Mesenchymal stem cell (in vitro differentiated cells and primary cell): ENCODE data around the gene ARPP21.

ENCODE experiments used
- DNase-seq: peaks from one replicate; pipeline ENCODE4 v3.0.0-alpha.2; 2013
- H2AFZ ChIP-seq: one replicate; pipeline ENCODE4 v1.6.1; 2013; ENCODE audit warnings: low read depth, mild to moderate bottlenecking, control low read depth, inconsistent platforms, low read length, moderate library complexity
- H2AK5ac ChIP-seq: 2 replicates; pipeline ENCODE4 v1.6.1; 2013; ENCODE audit warnings: low read length, moderate library complexity, mild to moderate bottlenecking, inconsistent platforms; ENCODE audit not compliant: severe bottlenecking
- H2BK120ac ChIP-seq: one replicate; pipeline ENCODE4 v1.6.1; 2013; ENCODE audit warnings: low read depth, mild to moderate bottlenecking, inconsistent platforms, low read length, moderate library complexity
- H2BK12ac ChIP-seq, 2 experiments: one replicate each; pipeline ENCODE4 v1.6.1; 2013; ENCODE audit warnings: inconsistent platforms in 2 of 2, low read length in 2 of 2, mild to moderate bottlenecking in 2 of 2, moderate library complexity in 2 of 2, control low read depth in 1 of 2
- H2BK15ac ChIP-seq: one replicate; pipeline ENCODE4 v1.6.1; 2013; ENCODE audit warnings: mild to moderate bottlenecking, low read depth, inconsistent platforms; ENCODE audit not compliant: poor library complexity, severe bottlenecking
- H2BK5ac ChIP-seq: 2 replicates; pipeline ENCODE4 v1.6.1; 2013; ENCODE audit warnings: low read depth, mild to moderate bottlenecking, low read length, control low read depth, inconsistent platforms; ENCODE audit not compliant: poor library complexity, severe bottlenecking
- H3K14ac ChIP-seq, 2 experiments: one replicate each; pipeline ENCODE4 v1.6.1; 2013; ENCODE audit warnings: inconsistent platforms in 2 of 2, low read length in 2 of 2, control low read depth in 1 of 2, mild to moderate bottlenecking in 1 of 2, moderate library complexity in 1 of 2
- H3K18ac ChIP-seq, 2 experiments: one replicate each; pipeline ENCODE4 v1.6.1; 2013; ENCODE audit warnings: inconsistent platforms in 2 of 2, low read length in 2 of 2, control low read depth in 1 of 2, low read depth in 1 of 2, mild to moderate bottlenecking in 1 of 2
- H3K23ac ChIP-seq, 2 experiments: one replicate each; pipeline ENCODE4 v1.6.1; 2013; ENCODE audit warnings: inconsistent platforms in 2 of 2, low read length in 2 of 2, mild to moderate bottlenecking in 2 of 2, moderate library complexity in 2 of 2, control low read depth in 1 of 2
- H3K27ac ChIP-seq: 2 replicates; pipeline ENCODE4 v1.5.1; 2013; ENCODE audit warnings: mild to moderate bottlenecking, moderate library complexity, low read length, control low read depth, inconsistent platforms; ENCODE audit not compliant: poor library complexity, severe bottlenecking
- H3K27me3 ChIP-seq, 2 experiments: 2 replicates each; pipeline versions ENCODE4 v1.6.1 to v1.7.0; 2013; ENCODE audit warnings: low read length in 2 of 2, mild to moderate bottlenecking in 2 of 2, moderate library complexity in 2 of 2, control low read depth in 1 of 2, inconsistent platforms in 1 of 2; ENCODE audit not compliant: control insufficient read depth in 1 of 2, insufficient read depth in 1 of 2
- H3K36me3 ChIP-seq, 2 experiments: 2 replicates each; pipeline versions ENCODE4 v1.6.1 to v1.7.0; 2013; ENCODE audit warnings: low read length in 2 of 2, control low read depth in 1 of 2, inconsistent platforms in 1 of 2, low read depth in 1 of 2, mild to moderate bottlenecking in 1 of 2; ENCODE audit not compliant: insufficient read depth in 2 of 2, control insufficient read depth in 1 of 2
- H3K4ac ChIP-seq, 2 experiments: one replicate each; pipeline ENCODE4 v1.6.1; 2013; ENCODE audit warnings: inconsistent platforms in 2 of 2, low read length in 2 of 2, mild to moderate bottlenecking in 2 of 2, moderate library complexity in 2 of 2, control low read depth in 1 of 2, low read depth in 1 of 2
- H3K4me1 ChIP-seq: 2 replicates; pipeline ENCODE4 v1.6.1; 2013; ENCODE audit warnings: low read depth, low read length, control low read depth; ENCODE audit not compliant: control insufficient read depth, insufficient read depth
- H3K4me2 ChIP-seq: 2 replicates; pipeline ENCODE4 v1.6.1; 2013; ENCODE audit warnings: low read length, mild to moderate bottlenecking, inconsistent platforms; ENCODE audit not compliant: poor library complexity, severe bottlenecking
- H3K4me3 ChIP-seq, 2 experiments: 2 replicates each; pipeline versions ENCODE4 v1.5.1 to v1.7.0; 2013; ENCODE audit warnings: low read length in 2 of 2, mild to moderate bottlenecking in 2 of 2, control low read depth in 1 of 2, low read depth in 1 of 2; ENCODE audit not compliant: insufficient read depth in 1 of 2
- H3K79me1 ChIP-seq: replicated peaks from 2 replicates; pipeline ENCODE4 v1.6.1; 2013; ENCODE audit warnings: mild to moderate bottlenecking, control low read depth, low read length, inconsistent platforms; ENCODE audit not compliant: poor library complexity, severe bottlenecking
- H3K9ac ChIP-seq: 2 replicates; pipeline ENCODE4 v1.7.0; 2013; ENCODE audit warnings: mild to moderate bottlenecking, low read length, moderate library complexity
- H3K9me3 ChIP-seq: 2 replicates; pipeline ENCODE4 v1.7.0; 2013; ENCODE audit warnings: mild to moderate bottlenecking, low read length; ENCODE audit not compliant: control insufficient read depth
- H4K8ac ChIP-seq: one replicate; pipeline ENCODE4 v1.6.1; 2013; ENCODE audit warnings: inconsistent platforms, mild to moderate bottlenecking, low read length, moderate library complexity
- H4K91ac ChIP-seq: one replicate; pipeline ENCODE4 v1.6.1; 2013; ENCODE audit warnings: mild to moderate bottlenecking, low read length, inconsistent platforms
- WGBS: methylation state at CpG from one replicate; pipeline ENCODE4 v1.1.7; 2013; ENCODE audit warnings: mixed read lengths; 5-methylcytosine and 5-hydroxymethylcytosine counted together

ARPP21 gene

DNA sequence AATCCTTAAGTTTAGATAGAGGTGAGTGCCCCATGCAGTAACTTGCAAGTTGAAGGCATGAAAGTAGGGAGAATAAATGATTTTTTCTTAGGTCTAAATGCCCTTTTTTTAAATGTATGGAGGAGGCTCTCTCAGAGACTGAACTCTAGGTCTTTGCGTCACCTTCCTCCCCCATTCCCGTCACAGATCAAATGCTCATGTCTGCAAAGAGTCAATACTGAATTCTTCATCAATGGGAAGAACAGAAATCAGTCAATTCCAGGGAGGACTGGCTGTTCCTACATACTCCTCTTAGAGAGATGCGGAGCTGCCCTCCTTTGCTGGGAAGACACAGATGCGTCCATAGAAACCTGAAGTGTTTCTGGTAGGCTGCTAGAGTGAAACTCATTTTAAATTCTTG is 98.2 kb downstream of the ARPP21 start:
- H3K9ac ChIP-seq, result no peak overlapping the region
- no peak overlapping the region for H3K23ac ChIP-seq
- peaks cover 0 to 3% of the 10 kb centered on the region in 2 experiments for H3K36me3 ChIP-seq
- H3K4me2 ChIP-seq, result no peak overlapping the region
- no peak overlapping the region for H3K27ac ChIP-seq
- H3K27me3 ChIP-seq, result no peaks in the 10 kb centered on the region
- H2BK12ac ChIP-seq, result no peak overlapping the region
- no peak overlapping the region for H3K4me3 ChIP-seq
- WGBS, result 95% methylated on average over 4 of the region's 4 CpGs
- no peak overlapping the region for H3K14ac ChIP-seq
- H3K4me1 ChIP-seq, result peaks cover 2% of the 10 kb centered on the region
- H3K18ac ChIP-seq, result no peak overlapping the region
- no peak for DNase-seq
- H3K79me1 ChIP-seq, result no peaks in the 10 kb centered on the region
- no peak overlapping the region for H4K8ac ChIP-seq
- no peak overlapping the region for H2AK5ac ChIP-seq
- no peak overlapping the region for H3K4ac ChIP-seq
- no peak overlapping the region for H2BK15ac ChIP-seq
- no peak overlapping the region for H4K91ac ChIP-seq
- no peak overlapping the region for H2BK5ac ChIP-seq
- H3K9me3 ChIP-seq, result no peaks in the 10 kb centered on the region
- no peak overlapping the region for H2BK120ac ChIP-seq
- H2AFZ ChIP-seq, result no peak overlapping the region

DNA sequence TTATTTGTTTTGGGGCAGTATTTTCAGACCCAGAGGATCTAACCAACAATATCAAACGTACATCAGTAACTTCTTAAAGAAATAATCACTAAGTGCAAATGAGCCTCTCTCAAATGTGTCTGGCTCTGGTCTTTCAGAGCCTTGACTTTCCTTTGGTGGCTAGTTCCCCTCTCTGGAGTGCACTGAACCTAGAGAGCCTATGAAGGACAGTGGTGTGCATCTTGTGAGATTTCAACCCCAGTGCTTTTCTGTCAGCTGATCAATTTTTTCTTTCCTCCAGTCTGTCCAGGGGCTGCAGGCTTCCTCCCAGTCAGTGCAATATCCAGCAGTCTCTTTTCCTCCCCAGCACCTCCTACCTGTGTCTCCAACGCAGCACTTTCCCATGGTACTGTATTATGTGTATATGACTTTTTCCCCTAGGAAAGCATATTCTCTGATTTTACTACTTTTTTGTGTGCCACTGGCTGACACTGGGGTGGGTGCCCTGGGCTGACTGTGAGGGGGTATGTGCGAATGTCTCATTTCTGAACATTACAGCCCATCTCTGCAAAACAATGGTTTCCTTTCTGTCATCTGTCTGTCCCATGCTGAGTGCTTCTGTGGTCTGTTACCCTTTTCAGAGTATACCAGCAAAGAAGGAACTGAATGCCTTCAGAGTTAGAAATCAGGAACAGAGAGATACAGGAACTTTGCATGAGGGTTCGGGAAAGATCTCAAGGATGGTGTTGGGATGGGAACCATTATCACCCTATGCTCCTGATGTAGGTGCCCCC is 98.8 kb downstream of the ARPP21 start:
- Histone ChIP-seq H4K91ac (no peak overlapping the region), H3K4me3 (no peak overlapping the region), H3K9me3 (no peaks in the 10 kb centered on the region), H3K4me1 (peaks cover 2% of the 10 kb centered on the region), H3K18ac (no peak overlapping the region), H3K4me2 (no peak overlapping the region), H2AK5ac (no peak overlapping the region), H2BK5ac (no peak overlapping the region), H3K79me1 (no peaks in the 10 kb centered on the region), H3K27me3 (no peaks in the 10 kb centered on the region), H2BK12ac (no peak overlapping the region), H3K14ac (no peak overlapping the region), H3K4ac (no peak overlapping the region), H2BK120ac (no peak overlapping the region), H2BK15ac (no peak overlapping the region), H2AFZ (no peak overlapping the region), H3K27ac (no peak overlapping the region), H4K8ac (no peak overlapping the region), H3K23ac (no peak overlapping the region), H3K9ac (no peak overlapping the region), H3K36me3 (peaks cover 0 to 3% of the 10 kb centered on the region in 2 experiments)
- 71% methylated on average over 3 of the region's 4 CpGs for WGBS
- no peak for DNase-seq

DNA sequence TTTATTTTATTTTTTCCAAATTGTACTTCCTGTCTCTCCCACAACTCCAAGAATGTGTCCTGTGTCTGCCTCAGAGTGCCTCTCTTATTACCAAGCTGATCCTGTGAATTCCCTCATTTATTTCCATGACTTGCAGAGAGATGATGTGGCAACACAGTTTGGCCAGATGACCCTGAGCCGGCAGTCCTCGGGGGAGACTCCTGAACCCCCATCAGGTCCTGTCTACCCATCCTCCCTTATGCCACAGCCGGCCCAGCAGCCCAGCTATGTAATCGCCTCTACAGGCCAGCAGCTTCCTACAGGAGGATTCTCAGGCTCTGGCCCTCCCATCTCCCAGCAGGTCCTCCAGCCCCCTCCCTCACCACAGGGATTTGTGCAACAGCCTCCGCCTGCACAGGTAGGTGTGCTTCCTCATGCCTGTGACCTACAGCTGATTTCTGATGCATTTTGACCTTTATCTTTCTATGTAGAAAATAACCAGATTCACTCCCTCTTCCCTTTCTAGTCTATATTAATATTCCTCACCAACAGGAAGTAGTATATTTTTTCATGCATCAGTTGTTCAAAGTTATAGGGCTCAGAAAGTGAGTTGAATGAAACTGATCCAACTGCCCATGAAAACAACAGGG is 100.0 kb downstream of the ARPP21 start:
- Histone ChIP-seq H3K79me1 (no peaks in the 10 kb centered on the region), H3K27ac (no peak overlapping the region), H4K8ac (no peak overlapping the region), H3K18ac (no peak overlapping the region), H3K9me3 (no peaks in the 10 kb centered on the region), H3K14ac (no peak overlapping the region), H3K9ac (no peak overlapping the region), H3K36me3 (peaks cover 0 to 3% of the 10 kb centered on the region in 2 experiments), H4K91ac (no peak overlapping the region), H2BK15ac (no peak overlapping the region), H3K4ac (no peak overlapping the region), H3K27me3 (no peaks in the 10 kb centered on the region), H2AFZ (no peak overlapping the region), H3K4me2 (no peak overlapping the region), H2BK12ac (no peak overlapping the region), H3K4me3 (no peak overlapping the region), H3K4me1 (peaks cover 2% of the 10 kb centered on the region), H3K23ac (no peak overlapping the region), H2AK5ac (no peak overlapping the region), H2BK120ac (no peak overlapping the region), H2BK5ac (no peak overlapping the region)
- WGBS, result 63% methylated on average over 5 of the region's 5 CpGs
- no peak for DNase-seq

DNA sequence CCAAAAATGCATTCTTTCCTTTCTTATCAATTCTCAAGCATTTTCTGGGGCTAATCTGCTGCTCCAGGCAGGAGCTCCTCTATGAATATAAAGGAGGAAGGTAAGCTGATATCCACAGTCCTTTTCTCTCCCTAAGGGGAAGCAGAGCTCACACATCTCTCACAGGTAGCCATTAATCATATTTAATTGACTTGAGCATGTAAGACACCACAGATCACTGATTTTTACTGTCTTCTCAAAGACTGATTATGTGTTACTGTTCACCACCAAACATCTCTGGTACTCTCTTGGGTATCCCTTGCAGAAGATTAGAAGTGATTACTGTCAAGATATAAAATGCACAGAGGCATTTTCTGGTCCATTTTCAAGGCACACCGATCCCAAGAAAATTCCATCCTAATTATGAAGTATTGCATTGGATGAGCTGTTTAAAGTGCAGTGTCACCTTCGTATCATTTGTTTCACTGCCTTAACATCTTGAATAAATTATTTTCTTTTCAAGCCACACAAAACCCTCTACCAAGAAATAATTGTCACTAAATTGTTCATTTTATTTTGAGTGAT is 100.7 kb downstream of the ARPP21 start:
- H3K79me1 ChIP-seq, result no peaks in the 10 kb centered on the region
- no peak overlapping the region for H3K27ac ChIP-seq
- no peak overlapping the region for H3K18ac ChIP-seq
- no peak overlapping the region for H3K4me3 ChIP-seq
- no peak overlapping the region for H4K91ac ChIP-seq
- no peak overlapping the region for H4K8ac ChIP-seq
- H3K9ac ChIP-seq, result no peak overlapping the region
- no peak overlapping the region for H3K4me2 ChIP-seq
- H3K14ac ChIP-seq, result no peak overlapping the region
- peaks cover 0 to 3% of the 10 kb centered on the region in 2 experiments for H3K36me3 ChIP-seq
- H2BK5ac ChIP-seq, result no peak overlapping the region
- H3K4me1 ChIP-seq, result peaks cover 2% of the 10 kb centered on the region
- 67% methylated on average over 2 of the region's 2 CpGs for WGBS
- no peak overlapping the region for H2AK5ac ChIP-seq
- H3K27me3 ChIP-seq, result no peaks in the 10 kb centered on the region
- H3K4ac ChIP-seq, result no peak overlapping the region
- no peak for DNase-seq
- H2BK15ac ChIP-seq, result no peak overlapping the region
- H2AFZ ChIP-seq, result no peak overlapping the region
- H2BK120ac ChIP-seq, result no peak overlapping the region
- no peak overlapping the region for H3K23ac ChIP-seq
- no peaks in the 10 kb centered on the region for H3K9me3 ChIP-seq
- H2BK12ac ChIP-seq, result no peak overlapping the region
